OCI-LY3 (cell line): ENCODE results near the gene CMTM6.

ENCODE experiments used
- CTCF ChIP-seq: fragments of 200-600, 300-600 bp; sonication (generic); IDR thresholded peaks from 2 replicates; pipeline ENCODE4 v1.5.1; 2014; ENCODE audit warnings: antibody characterized with exemption, low read length, low read depth
- EZH2phosphoT487 ChIP-seq: fragments of 200-600 bp; shearing (Covaris generic); IDR thresholded peaks from 2 replicates; pipeline ENCODE4 v1.6.1; 2018; ENCODE audit warnings: antibody characterized with exemption, mixed run types, low read depth

GRCh38 chr3:32510075-32510724 is 7.5 kb upstream of the CMTM6 start:
- TF ChIP-seq CTCF (peak; percentile 98), EZH2phosphoT487 (no peak)
